HG03097 (cell line): Measurements from ENCODE around the gene MCF2.
A peak's percentile ranks its signal among the peaks of the same experiment; 100 is the strongest.

Source experiments
- ATAC-seq: cut with Tn5 transposase; IDR thresholded peaks from one replicate; pipeline ENCODE4 v1.9.1; 2021; ENCODE audit not compliant: unreplicated experiment, low FRiP score

MCF2 gene

GRCh38 chrX:139639253-139639652, 68.7 kb downstream of the MCF2 start:
- ATAC-seq = no peak

GRCh38 chrX:139600105-139600504, 107.9 kb downstream of the MCF2 start:
- ATAC-seq = no peak

DNA sequence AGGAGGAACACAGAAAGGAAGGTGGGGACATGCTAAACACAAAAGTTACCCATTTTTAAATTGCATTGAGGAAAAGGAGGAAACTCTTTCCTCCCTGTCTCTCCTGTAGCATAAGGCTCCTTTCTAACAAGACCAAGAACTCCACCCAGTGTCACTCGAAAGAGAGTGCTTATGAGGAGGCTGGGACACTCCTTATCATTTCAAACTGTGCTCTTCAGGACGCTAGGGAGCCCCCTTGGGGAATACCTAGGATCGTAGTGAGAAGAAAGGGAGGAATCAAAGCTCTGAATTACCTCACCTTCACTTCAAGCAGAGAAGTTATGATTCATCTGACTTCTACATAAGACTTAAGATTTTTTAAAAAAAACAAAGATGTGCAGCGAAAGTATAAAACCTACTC, 111.9 kb downstream of the MCF2 start:
- no peak for ATAC-seq

GRCh38 chrX:139585613-139586012, 122.4 kb downstream of the MCF2 start:
- ATAC-seq = no peak

DNA sequence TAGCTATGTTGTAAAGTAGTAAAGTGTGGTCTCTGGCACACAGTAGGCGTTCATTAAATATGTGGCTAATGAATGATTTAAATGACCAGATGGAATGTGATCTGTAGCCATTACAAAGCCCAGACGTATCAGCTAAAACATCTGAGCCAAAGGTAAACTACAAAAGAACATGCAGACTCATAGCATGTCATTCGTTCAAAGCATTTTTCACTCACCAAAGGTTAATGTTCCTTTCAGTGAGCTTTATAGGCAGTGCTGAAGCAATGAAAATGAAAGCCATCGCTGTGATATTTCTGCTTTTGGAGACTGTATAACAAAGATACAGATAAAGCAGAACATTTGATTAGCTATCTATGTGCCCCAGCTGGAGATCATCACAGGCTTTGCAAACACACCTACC, 126.9 kb downstream of the MCF2 start:
- no peak for ATAC-seq

DNA sequence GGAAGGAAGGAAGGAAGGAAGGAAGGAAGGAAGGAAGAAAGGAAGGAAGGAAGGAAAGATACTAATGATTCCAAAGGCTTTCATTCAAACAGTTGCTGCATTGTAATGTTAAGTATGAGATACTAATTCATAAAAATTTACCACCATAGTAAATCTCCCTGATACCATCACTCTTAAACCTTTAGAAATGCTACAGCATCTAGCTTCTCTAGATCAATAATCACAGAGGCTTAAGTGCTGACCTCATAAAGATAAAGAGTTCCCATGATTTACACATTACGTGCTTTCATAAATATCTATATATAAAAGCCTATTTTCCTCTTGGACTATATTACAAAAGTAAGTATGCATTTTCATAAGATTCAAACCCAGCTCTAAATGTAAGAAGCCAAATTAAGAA, 141.0 kb downstream of the MCF2 start:
- ATAC-seq = no peak

- ATAC-seq = no peak
These were observed 144.7 kb downstream of the MCF2 start for GRCh38 chrX:139563251-139563650.

DNA sequence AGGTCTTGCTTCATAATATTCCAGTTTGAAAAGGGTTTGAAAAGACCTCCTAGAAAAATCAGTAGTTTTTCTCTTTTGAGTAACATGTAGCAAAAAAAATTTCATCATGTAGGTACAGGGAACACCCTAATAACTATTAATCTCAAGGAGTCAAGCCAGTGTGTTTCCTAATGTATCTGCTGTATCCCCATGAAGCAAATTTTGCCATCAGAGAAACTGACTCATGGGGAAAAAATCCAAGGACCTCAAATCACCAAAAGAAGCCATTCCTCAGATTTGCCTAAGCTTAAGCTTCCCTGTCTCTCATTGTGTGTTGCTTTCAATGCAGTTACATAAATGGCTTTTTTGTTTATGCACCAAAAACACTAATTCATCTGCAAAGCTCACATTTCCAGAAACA, 147.7 kb downstream of the MCF2 start:
- ATAC-seq = no peak

DNA sequence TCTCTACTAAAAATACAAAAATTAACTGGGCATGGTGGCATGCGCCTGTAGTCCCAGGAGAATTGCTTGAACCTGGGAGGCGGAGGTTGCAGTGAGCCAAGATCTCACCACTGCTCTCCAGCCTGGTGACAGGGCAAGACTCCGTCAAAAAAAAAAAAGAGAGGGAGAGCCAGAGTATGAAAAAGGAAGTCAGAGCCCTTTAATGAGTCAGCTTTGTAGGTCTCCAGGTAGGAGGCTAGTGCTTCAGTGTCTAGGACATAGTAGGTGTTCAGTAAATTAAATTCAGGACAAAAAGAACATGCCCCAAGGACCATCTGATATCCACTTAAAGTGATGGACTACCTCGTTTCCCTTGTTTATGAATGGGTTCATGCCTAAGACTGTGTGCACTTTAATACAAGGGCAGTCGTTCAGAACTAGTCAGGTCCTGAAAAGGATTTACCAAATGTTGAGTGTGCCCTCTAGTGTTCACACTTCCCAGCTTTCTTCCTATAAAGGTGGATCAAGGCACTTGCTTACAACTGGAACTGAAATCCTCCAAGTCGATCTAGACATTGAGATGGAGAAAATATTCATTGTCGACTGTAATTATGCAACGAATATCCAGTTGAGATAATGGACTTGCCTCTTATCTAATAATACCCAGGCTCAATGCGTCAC, 148.5 kb downstream of the MCF2 start:
- ATAC-seq = no peak

DNA sequence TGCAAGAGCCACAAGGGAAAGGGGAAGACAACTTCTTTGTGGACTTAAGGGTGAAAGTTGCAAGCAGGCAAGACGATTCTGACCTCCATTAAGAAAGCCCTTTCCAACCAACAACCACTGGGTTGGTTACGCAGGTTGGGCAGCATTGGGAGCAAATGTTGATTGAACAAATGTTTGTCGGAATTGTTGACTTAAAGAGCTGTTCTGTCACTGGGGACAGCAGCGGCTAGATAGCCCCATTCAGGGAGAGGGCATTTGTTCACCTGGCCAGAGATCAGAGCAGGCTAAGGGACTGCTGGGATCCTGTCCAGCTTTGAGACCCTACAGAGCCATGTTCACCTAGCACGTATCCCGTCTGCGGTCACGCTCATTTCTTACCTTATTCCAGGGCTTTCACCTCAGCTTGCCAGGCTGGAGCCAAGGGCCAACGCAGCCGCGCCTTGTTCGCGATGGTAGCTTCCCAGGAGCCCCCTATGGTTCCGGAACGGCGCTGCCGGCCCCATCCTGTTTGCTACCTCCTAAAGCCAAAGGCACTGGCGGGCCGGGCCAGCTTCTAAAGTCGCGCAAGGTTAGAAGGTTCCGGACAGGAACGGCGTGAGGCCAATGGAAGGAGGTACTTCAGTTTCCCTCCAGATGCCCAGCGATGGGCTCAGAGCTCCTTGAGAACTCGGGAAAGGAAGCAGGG, 152.8 kb downstream of the MCF2 start:
- no peak for ATAC-seq

GRCh38 chrX:139554376-139554775, 153.6 kb downstream of the MCF2 start:
- ATAC-seq = peak; percentile 23

DNA sequence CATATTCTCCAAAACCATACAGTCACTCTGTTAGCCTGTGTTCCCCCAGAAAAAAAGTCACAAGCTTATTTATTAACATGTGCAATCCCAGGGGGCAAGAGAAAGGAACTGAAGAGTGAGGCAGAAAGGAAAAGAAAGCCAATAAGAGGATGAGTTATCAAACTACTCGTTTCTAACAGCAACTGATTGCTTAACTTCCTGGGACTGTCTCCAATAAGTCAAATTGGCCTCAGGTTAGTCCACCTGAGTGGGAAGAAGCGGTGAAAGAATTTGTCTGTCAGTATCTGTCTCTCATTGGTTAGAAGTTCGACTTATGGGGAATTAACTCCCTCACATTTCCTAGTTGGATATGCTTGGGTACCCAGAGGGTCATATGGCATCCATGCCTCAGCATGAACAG, 163.4 kb downstream of the MCF2 start:
- ATAC-seq = no peak

GRCh38 chrX:139543920-139544319, 164.0 kb downstream of the MCF2 start:
- ATAC-seq = no peak

- no peak for ATAC-seq
These were observed 165.3 kb downstream of the MCF2 start for GRCh38 chrX:139542652-139543051.

GRCh38 chrX:139538907-139539790, 168.8 kb downstream of the MCF2 start:
- peak; percentile 92 for ATAC-seq

- ATAC-seq = no peak
These were observed 174.5 kb downstream of the MCF2 start for GRCh38 chrX:139533444-139533843.

- no peak for ATAC-seq
These were observed 175.1 kb downstream of the MCF2 start for GRCh38 chrX:139532834-139533233.
